Retinal pigment epithelial cell (primary cell): ENCODE measurements around the gene SORCS2.

Experiments used
- DNase-seq: peaks from one replicate; pipeline ENCODE4 v3.0.0-alpha.2; 2010; ENCODE audit warnings: low read depth
- H3K4me3 ChIP-seq: 2 replicates; pipeline ENCODE4 v1.5.1; 2011; ENCODE audit warnings: mild to moderate bottlenecking, low read length, control low read depth, moderate library complexity
- TF ChIP-seq, protein P1 (sequence below): conservative IDR thresholded peaks from 2 replicates; pipeline ENCODE4 v1.5.1; 2011; ENCODE audit warnings: low read depth, low read length, control low read depth, inconsistent platforms

Gene SORCS2

GRCh38 chr4:7705062-7705461, 512.7 kb downstream of the SORCS2 start:
- TF ChIP-seq, protein P1, sequence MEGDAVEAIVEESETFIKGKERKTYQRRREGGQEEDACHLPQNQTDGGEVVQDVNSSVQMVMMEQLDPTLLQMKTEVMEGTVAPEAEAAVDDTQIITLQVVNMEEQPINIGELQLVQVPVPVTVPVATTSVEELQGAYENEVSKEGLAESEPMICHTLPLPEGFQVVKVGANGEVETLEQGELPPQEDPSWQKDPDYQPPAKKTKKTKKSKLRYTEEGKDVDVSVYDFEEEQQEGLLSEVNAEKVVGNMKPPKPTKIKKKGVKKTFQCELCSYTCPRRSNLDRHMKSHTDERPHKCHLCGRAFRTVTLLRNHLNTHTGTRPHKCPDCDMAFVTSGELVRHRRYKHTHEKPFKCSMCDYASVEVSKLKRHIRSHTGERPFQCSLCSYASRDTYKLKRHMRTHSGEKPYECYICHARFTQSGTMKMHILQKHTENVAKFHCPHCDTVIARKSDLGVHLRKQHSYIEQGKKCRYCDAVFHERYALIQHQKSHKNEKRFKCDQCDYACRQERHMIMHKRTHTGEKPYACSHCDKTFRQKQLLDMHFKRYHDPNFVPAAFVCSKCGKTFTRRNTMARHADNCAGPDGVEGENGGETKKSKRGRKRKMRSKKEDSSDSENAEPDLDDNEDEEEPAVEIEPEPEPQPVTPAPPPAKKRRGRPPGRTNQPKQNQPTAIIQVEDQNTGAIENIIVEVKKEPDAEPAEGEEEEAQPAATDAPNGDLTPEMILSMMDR = no peak
- H3K4me3 ChIP-seq = no peak overlapping the region
- no peak for DNase-seq

GRCh38 chr4:7705593-7705992, 513.3 kb downstream of the SORCS2 start:
- TF ChIP-seq, protein P1 = no peak
- no peak overlapping the region for H3K4me3 ChIP-seq
- no peak for DNase-seq

- DNase-seq = no peak
- TF ChIP-seq, protein P1 = no peak
- H3K4me3 ChIP-seq = no peak overlapping the region
These were observed 515.9 kb downstream of the SORCS2 start for GRCh38 chr4:7708238-7708637.

GRCh38 chr4:7708981-7709380, 516.6 kb downstream of the SORCS2 start:
- TF ChIP-seq, protein P1 = no peak
- no peak overlapping the region for H3K4me3 ChIP-seq
- DNase-seq = no peak

DNA sequence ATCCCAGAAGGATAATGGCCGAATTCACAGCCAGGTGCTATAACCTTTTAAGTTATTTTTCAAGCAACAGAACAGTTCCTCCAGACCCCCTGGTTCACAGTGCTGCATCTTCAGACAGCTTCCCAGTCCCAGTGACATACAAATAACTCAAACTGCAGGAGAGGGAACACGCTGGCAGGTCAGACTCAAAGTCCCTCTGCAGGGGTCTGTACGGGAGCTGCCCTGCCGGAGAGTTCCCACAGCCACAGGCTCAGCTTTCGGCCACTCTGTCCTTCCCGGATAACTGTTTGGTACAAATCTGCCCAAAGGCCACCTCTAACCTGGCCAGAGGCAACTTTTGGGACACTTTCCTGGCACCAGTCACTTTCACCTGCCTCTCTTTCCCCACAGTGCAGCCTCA, 517.1 kb downstream of the SORCS2 start:
- TF ChIP-seq, protein P1 = no peak
- no peak overlapping the region for H3K4me3 ChIP-seq
- no peak for DNase-seq

DNA sequence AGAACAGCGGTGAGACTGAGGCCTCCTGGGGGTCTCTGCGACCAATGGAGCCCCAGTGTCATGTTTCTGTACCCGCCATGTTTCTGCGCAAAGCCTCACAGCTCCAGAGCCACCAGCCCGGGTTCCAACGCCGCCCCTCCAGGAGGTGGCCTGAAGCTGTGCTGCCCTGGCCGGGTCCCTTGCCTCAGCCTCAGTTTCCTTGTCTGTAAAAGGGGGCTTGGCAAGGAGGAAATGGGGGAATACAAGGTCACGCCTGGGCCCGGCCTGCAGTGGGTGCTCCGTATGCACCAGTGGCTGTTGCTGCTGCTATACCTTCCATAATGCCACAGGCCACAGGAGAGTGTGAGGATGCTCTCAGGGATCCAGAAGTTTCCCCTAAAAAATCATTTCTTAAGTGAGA, 517.8 kb downstream of the SORCS2 start:
- DNase-seq = no peak
- H3K4me3 ChIP-seq = no peak overlapping the region
- TF ChIP-seq, protein P1 = no peak

DNA sequence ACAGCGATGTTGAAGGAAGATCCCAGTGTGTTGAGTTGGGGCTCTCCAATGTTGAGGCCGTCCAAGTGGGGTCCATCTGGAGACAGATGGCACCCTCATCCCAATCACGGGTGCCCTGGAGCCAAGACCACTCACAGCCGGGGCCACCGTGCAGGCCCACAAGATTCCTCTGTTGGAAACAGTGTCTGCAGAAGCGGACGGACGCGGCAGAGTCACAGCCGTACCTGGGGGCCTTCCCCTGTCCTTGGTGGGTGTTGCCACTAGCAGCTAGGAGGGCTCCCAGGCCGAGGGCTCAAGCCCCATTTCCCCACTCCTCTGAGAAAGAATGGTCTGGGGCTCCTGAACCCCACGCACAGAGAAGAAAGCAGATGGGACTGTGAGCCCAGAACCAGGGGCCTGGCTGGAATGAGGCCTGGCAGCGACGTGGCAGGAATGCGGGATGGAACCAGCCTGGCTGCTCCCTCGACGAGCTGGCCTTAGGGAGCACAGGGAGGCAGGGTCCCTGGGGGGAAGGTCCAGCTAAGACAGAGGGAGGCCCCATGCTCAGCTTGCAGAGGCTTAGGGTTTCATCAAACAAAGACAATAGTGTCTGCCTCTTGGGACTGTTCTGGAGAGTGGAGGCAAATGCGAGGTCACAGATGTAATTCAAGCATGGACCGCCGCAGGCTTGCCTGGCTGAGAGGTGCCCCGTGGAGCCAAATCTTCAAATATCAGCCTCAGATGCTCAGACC, 518.4 kb downstream of the SORCS2 start:
- no peak for DNase-seq
- no peak overlapping the region for H3K4me3 ChIP-seq
- TF ChIP-seq, protein P1 = no peak
